ENCODE data around the gene RASSF8.

RASSF8 gene

DNA sequence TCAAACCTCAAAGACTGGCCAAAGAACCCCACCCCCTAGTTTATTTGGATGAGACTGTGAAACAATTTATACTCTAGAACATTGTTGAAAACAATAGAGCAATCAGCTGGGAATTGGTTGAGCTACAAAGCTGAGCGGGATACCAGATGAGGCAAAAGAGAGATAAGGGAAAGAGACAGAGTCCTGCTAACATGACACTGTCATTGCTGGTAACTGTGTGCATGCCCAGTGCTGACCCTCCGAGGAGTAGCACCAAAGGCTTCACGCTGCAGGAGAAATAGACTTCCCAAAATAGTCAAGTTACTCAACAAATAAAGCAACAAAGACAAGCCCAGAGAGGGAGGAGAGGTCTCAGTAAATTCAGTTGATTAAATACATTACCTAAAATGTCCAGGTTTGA lies 63.6 kb downstream of the RASSF8 start:
- H3K9ac ChIP-seq (ENCODE audit: low read depth, low read length, poor library complexity, severe bottlenecking) = no peak overlapping the region
- H3K9me2 ChIP-seq (replicated peaks; ENCODE audit: low read depth, low read length) = no peaks in the 10 kb centered on the region
- H3F3A ChIP-seq (ENCODE audit: low read depth) = no peaks in the 10 kb centered on the region
- no peaks in the 10 kb centered on the region for H4K20me1 ChIP-seq (ENCODE audit: insufficient read depth, low read length, poor library complexity, severe bottlenecking)
- H3K4me2 ChIP-seq (ENCODE audit: low read depth, low read length, poor library complexity, severe bottlenecking) = no peak overlapping the region
- no peak overlapping the region for H3K4me3 ChIP-seq (ENCODE audit: low read length, poor library complexity, severe bottlenecking)
- no peak overlapping the region for H2AFZ ChIP-seq (ENCODE audit: low read length)
- H3K27me3 ChIP-seq (ENCODE audit: insufficient read depth, low read length, poor library complexity, severe bottlenecking) = no peaks in the 10 kb centered on the region
- H3K9me3 ChIP-seq (ENCODE audit: insufficient read depth, low read depth, low read length) = no peaks in the 10 kb centered on the region
- no peak for TF ChIP-seq EZH2phosphoT487 (IDR thresholded peaks at IDR 0.05; ENCODE audit: borderline replicate concordance)
- TF ChIP-seq, protein P1, sequence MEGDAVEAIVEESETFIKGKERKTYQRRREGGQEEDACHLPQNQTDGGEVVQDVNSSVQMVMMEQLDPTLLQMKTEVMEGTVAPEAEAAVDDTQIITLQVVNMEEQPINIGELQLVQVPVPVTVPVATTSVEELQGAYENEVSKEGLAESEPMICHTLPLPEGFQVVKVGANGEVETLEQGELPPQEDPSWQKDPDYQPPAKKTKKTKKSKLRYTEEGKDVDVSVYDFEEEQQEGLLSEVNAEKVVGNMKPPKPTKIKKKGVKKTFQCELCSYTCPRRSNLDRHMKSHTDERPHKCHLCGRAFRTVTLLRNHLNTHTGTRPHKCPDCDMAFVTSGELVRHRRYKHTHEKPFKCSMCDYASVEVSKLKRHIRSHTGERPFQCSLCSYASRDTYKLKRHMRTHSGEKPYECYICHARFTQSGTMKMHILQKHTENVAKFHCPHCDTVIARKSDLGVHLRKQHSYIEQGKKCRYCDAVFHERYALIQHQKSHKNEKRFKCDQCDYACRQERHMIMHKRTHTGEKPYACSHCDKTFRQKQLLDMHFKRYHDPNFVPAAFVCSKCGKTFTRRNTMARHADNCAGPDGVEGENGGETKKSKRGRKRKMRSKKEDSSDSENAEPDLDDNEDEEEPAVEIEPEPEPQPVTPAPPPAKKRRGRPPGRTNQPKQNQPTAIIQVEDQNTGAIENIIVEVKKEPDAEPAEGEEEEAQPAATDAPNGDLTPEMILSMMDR (conservative IDR thresholded peaks at IDR 0.05; ENCODE audit: low read length) = no peak
- H3K36me3 ChIP-seq (ENCODE audit: insufficient read depth, low read length) = no peaks in the 10 kb centered on the region
- H3K4me1 ChIP-seq (ENCODE audit: insufficient read depth, low read length, poor library complexity, severe bottlenecking) = peaks cover 6% of the 10 kb centered on the region
- H3K79me2 ChIP-seq (ENCODE audit: insufficient read depth, low read length) = no peaks in the 10 kb centered on the region

DNA sequence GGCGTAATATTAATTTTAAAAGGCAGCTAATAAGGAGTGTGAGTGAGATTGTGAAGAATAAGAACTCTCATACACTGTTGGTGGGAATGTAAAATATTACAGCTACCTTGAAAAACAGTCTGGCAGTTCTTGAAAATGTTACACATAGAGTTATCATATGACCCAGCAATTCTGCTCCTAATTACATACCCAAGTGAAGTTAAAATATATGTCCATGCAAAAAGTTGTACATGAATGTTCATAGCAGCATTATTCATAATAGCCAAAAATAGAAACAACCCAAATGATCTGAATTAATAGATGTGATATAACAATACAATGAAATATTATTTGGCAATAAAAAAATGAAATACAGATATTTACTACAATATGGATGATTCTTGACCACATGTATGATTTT lies 68.2 kb downstream of the RASSF8 start:
- TF ChIP-seq EZH2phosphoT487 (IDR thresholded peaks at IDR 0.05; ENCODE audit: borderline replicate concordance) = no peak
- TF ChIP-seq, protein P1 (conservative IDR thresholded peaks at IDR 0.05; ENCODE audit: low read length) = no peak
- no peaks in the 10 kb centered on the region for H3K9me3 ChIP-seq (ENCODE audit: insufficient read depth, low read depth, low read length)
- H2AFZ ChIP-seq (ENCODE audit: low read length) = no peak overlapping the region
- no peaks in the 10 kb centered on the region for H3F3A ChIP-seq (ENCODE audit: low read depth)
- H3K9me2 ChIP-seq (replicated peaks; ENCODE audit: low read depth, low read length) = no peaks in the 10 kb centered on the region
- no peaks in the 10 kb centered on the region for H3K36me3 ChIP-seq (ENCODE audit: insufficient read depth, low read length)
- no peaks in the 10 kb centered on the region for H3K79me2 ChIP-seq (ENCODE audit: insufficient read depth, low read length)
- no peaks in the 10 kb centered on the region for H3K4me1 ChIP-seq (ENCODE audit: insufficient read depth, low read length, poor library complexity, severe bottlenecking)
- no peaks in the 10 kb centered on the region for H4K20me1 ChIP-seq (ENCODE audit: insufficient read depth, low read length, poor library complexity, severe bottlenecking)
- no peak overlapping the region for H3K4me2 ChIP-seq (ENCODE audit: low read depth, low read length, poor library complexity, severe bottlenecking)
- H3K9ac ChIP-seq (ENCODE audit: low read depth, low read length, poor library complexity, severe bottlenecking) = no peak overlapping the region
- H3K27me3 ChIP-seq (ENCODE audit: insufficient read depth, low read length, poor library complexity, severe bottlenecking) = no peaks in the 10 kb centered on the region
- no peak overlapping the region for H3K4me3 ChIP-seq (ENCODE audit: low read length, poor library complexity, severe bottlenecking)

DNA sequence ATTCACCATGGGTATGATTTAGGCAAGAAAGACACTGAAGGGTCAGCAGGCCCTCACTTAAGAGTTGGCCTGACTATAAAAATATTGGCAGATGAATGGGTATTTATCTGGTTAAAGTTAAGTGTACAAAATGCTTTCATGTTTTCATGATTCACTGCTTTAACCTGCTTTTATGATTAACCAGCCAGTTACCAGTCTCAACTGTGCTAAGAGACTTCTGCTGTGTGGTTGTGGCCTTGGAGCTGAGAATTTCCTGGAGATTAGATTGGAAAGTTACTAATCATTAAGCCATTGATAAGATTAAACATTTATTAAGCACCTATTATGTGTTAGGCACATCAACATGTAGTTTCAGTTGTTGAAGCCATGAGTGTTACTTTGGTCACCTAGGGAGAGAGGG lies 68.9 kb downstream of the RASSF8 start:
- no peaks in the 10 kb centered on the region for H3K27me3 ChIP-seq (ENCODE audit: insufficient read depth, low read length, poor library complexity, severe bottlenecking)
- no peaks in the 10 kb centered on the region for H3K79me2 ChIP-seq (ENCODE audit: insufficient read depth, low read length)
- TF ChIP-seq, protein P1 (conservative IDR thresholded peaks at IDR 0.05; ENCODE audit: low read length) = no peak
- no peaks in the 10 kb centered on the region for H3K4me1 ChIP-seq (ENCODE audit: insufficient read depth, low read length, poor library complexity, severe bottlenecking)
- H4K20me1 ChIP-seq (ENCODE audit: insufficient read depth, low read length, poor library complexity, severe bottlenecking) = no peaks in the 10 kb centered on the region
- no peak overlapping the region for H3K4me3 ChIP-seq (ENCODE audit: low read length, poor library complexity, severe bottlenecking)
- H3K4me2 ChIP-seq (ENCODE audit: low read depth, low read length, poor library complexity, severe bottlenecking) = no peak overlapping the region
- no peaks in the 10 kb centered on the region for H3K36me3 ChIP-seq (ENCODE audit: insufficient read depth, low read length)
- H3F3A ChIP-seq (ENCODE audit: low read depth) = no peaks in the 10 kb centered on the region
- no peak overlapping the region for H2AFZ ChIP-seq (ENCODE audit: low read length)
- H3K9me3 ChIP-seq (ENCODE audit: insufficient read depth, low read depth, low read length) = no peaks in the 10 kb centered on the region
- no peak overlapping the region for H3K9ac ChIP-seq (ENCODE audit: low read depth, low read length, poor library complexity, severe bottlenecking)
- H3K9me2 ChIP-seq (replicated peaks; ENCODE audit: low read depth, low read length) = no peaks in the 10 kb centered on the region

All from Loucy (cell line).